Measurements from ENCODE around the gene CXXC4. TPM values are rescaled to one million over a fixed set of nuclear protein-coding genes. Genes with fewer than 3 reads are reported as not detected.

The CXXC4 gene
- total RNA-seq, 1 experiment from 2014 or later: 0.54 TPM

DNA sequence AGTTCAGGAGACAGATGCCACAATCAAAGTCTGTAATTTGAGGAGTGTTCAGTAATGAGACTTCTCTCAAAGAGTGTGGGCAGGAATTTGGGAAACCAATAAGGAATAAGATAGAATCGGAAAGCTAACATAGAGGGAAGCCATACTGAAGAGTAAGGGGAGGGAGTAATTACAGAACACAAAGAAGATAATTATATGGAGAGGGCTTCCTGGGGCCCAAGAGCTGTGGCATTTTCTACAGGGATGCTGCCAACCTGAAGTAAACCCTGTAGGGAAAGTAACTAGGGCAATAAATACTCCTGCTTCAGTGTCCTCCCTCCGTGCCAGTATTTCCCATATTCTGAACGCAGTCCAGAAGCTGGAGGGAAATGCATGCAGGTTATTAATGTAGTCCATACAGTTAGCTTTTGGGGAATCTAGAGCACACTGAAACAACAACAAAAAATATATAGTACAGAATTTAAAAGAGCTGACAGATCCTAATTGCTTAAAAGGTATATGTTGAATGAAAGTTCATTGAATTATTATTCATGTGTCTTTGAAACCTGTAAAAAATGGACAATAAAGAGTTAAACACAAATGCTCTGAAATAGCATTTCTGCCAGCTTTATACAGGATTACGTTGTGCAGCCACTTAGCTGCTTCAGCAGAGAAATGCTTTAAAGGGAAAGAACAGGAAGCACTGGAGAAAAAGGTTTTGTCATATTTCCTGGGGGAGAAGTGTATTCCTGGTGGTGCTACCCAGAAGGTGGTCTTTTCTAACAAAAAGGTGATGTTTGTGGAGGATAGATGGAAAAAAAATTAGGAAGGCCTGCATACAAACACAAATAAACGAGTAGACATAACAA lies 48.0 kb downstream of the CXXC4 start:
- Histone ChIP-seq H2AFZ (ENCODE audit: low read depth, low read length, poor library complexity, severe bottlenecking) (no peak overlapping the region), H3K9me3 (ENCODE audit: control insufficient read depth in 1 of 2, insufficient read depth in 1 of 2, low read depth in 1 of 2, low read length in 2 of 2) (no peaks in the 10 kb centered on the region), H3K4me2 (ENCODE audit: low read length) (no peak overlapping the region), H3K4me3 (replicated peaks in 1 of 2; ENCODE audit: low read depth in 1 of 2, low read length in 2 of 2) (no peak overlapping the region), H3K9me2 (ENCODE audit: insufficient read depth) (no peaks in the 10 kb centered on the region), H3K79me2 (ENCODE audit: insufficient read depth, low read length) (no peaks in the 10 kb centered on the region), H3K27ac (ENCODE audit: low read depth, low read length) (no peak overlapping the region), H4K20me1 (ENCODE audit: insufficient read depth) (no peaks in the 10 kb centered on the region), H3K9ac (ENCODE audit: low read length) (no peak overlapping the region), H3K4me1 (ENCODE audit: control insufficient read depth in 1 of 2, insufficient read depth in 2 of 2, low read length in 2 of 2) (no peaks in the 10 kb centered on the region), H3K36me3 (ENCODE audit: control insufficient read depth in 1 of 2, insufficient read depth in 2 of 2, low read length in 2 of 2) (no peaks in the 10 kb centered on the region), H3K27me3 (ENCODE audit: insufficient read depth, low read length) (no peaks in the 10 kb centered on the region)
- ChIA-PET POLR2A (no interaction called here), RAD21 (ENCODE audit: low non-redundant PET in 1 of 2, low total read pairs in 2 of 2, uncharacterized antibody in 2 of 2, unreplicated experiment in 2 of 2) (no interaction called here), CTCF (no interaction called here)
- BruUV-seq (replicated peaks): no TSS peak
- no peak for ATAC-seq
- TF ChIP-seq YY1 (IDR thresholded peaks at IDR 0.05; ENCODE audit: extremely low read depth, insufficient replicate concordance, low read depth, low read length) (no peak), SRF (IDR thresholded peaks at IDR 0.05; ENCODE audit: low read depth) (no peak), TCF7L2 (IDR thresholded peaks at IDR 0.05; ENCODE audit: borderline replicate concordance, extremely low read depth, insufficient read depth, insufficient read length) (no peak), ZNF274 (IDR thresholded peaks at IDR 0.05; ENCODE audit: low read depth, low read length) (no peak), CEBPB (IDR thresholded peaks at IDR 0.05; ENCODE audit: low read depth) (no peak), ELF1 (IDR thresholded peaks at IDR 0.05; ENCODE audit: borderline replicate concordance, low read depth) (no peak), POLR2A (IDR thresholded peaks at IDR 0.05; ENCODE audit: borderline replicate concordance, extremely low read depth, insufficient read depth, insufficient read length) (no peak), ZFX (IDR thresholded peaks at IDR 0.05) (no peak), ATF3 (IDR thresholded peaks at IDR 0.05) (no peak), EGR1 (IDR thresholded peaks at IDR 0.05; ENCODE audit: low read depth) (no peak), POLR2AphosphoS5 (IDR thresholded peaks at IDR 0.05; ENCODE audit: low read depth, low read length) (no peak), FOSL1 (IDR thresholded peaks at IDR 0.05; ENCODE audit: low read depth) (no peak)
- TF ChIP-seq, protein P1, sequence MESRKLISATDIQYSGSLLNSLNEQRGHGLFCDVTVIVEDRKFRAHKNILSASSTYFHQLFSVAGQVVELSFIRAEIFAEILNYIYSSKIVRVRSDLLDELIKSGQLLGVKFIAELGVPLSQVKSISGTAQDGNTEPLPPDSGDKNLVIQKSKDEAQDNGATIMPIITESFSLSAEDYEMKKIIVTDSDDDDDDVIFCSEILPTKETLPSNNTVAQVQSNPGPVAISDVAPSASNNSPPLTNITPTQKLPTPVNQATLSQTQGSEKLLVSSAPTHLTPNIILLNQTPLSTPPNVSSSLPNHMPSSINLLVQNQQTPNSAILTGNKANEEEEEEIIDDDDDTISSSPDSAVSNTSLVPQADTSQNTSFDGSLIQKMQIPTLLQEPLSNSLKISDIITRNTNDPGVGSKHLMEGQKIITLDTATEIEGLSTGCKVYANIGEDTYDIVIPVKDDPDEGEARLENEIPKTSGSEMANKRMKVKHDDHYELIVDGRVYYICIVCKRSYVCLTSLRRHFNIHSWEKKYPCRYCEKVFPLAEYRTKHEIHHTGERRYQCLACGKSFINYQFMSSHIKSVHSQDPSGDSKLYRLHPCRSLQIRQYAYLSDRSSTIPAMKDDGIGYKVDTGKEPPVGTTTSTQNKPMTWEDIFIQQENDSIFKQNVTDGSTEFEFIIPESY (IDR thresholded peaks at IDR 0.05; ENCODE audit: extremely low read depth, insufficient replicate concordance, low read length): no peak
- TF ChIP-seq, protein P2, sequence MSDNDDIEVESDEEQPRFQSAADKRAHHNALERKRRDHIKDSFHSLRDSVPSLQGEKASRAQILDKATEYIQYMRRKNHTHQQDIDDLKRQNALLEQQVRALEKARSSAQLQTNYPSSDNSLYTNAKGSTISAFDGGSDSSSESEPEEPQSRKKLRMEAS (IDR thresholded peaks at IDR 0.05): no peak
- no peak for DNase-seq (ENCODE audit: low read depth, low spot score)
- intact Hi-C loops (cut with micrococcal nuclease): no loop called here

Measured in HCT116 (cell line).